GM20431 (cell line): ENCODE data around the gene ZNF516.

Experiments used
- in situ Hi-C: fragments of 300-500 bp; cut with MseI, MboI; formaldehyde crosslinking; loops from one replicate; pipeline ENCODE4 v1.15.0; 2020; ENCODE audit warnings: low sequenced_read_pairs; ENCODE audit not compliant: unreplicated experiment

ZNF516 gene

DNA sequence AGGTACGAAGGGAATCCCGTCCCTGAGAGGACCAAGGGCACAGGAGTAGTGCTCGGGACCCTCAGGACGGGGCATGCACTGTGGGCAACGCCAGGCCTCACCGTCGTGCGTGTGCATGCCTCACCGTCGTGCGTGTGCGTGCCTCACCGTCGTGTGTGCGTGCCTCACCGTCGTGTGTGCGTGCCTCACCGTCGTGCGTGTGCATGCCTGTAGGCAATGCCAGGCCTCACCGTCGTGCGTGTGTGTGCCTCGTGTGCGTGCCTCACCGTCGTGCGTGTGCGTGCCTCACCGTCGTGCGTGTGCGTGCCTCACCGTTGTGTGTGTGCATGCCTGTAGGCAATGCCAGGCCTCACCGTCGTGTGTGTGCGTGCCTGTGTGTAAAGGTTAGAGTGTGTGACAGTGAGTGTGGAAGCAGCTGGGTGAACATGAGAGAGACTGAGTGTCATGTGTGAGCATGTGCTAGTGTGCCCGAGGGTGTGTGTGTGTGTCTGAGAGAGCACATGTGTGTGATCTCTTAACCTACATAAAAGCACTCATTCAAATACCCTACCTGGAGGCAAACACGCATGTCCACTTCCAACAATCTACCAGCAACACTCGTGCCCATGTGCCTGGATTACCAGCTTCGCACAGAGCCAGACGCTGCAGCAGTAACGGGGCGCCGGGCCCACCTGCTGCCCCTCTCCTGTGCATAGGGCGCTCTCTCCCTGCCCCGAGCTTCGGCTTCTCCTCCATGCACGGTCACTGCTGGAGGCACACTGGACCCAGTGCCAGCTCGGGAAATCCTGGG is 36.3 kb downstream of the ZNF516 start:
- in situ Hi-C loops: no loop called here

DNA sequence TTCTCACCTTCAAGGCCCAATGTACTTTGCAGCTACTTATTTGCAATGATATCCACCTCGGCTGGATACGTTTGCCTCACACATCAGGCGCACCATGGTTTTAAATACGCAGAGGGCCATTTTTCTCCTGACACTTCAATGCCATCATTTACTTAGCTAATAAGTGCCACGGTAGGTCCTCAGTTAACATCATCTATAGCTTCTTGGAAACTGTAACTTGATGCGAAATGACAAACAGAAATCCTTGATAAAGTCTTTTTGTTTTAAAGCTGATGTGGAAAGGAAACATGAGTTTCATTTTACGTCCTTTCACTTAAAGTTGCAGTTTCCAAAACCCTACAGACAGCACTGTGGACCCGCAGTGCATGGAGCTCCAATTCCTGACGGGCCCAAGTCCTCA is 37.1 kb downstream of the ZNF516 start:
- in situ Hi-C loops: no loop called here

DNA sequence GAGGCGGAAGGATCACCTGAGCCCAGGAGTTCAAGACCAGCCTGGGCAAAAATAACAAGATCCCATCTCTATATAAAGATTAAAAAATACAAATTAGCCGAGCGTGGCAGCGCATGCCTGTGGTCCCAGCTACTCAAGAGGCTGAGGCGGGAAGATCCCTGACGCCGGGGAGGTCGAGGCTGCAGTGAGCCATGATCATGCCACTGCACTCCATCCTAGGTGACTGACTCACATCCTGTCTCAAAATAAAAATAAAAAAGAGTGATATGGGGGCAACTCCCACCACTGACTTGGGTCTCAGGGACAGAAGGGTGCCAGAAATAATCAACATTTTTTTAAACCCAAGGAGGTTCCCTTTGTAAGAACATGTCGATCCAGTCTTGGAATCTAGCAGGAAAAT is 37.6 kb downstream of the ZNF516 start:
- in situ Hi-C loops: no loop called here

DNA sequence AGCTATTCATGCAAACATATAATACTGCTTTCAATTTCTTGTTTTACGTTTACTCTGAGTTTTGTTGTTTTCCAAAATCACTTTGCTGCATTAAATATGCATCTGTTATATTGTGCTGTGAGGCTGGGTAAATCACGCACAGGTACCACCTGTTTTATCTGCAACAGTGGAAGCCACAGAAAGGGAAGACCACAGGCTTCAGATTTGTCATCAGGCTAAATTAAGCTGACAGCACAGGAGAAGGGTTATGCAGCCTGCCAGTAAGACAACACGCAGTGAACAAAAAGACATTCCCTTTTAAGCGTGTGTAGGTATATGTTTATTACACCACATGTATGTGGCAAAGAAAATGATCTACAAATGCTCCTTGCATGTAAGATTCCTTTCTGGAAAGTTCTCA is 38.2 kb downstream of the ZNF516 start:
- in situ Hi-C loops: no loop called here

DNA sequence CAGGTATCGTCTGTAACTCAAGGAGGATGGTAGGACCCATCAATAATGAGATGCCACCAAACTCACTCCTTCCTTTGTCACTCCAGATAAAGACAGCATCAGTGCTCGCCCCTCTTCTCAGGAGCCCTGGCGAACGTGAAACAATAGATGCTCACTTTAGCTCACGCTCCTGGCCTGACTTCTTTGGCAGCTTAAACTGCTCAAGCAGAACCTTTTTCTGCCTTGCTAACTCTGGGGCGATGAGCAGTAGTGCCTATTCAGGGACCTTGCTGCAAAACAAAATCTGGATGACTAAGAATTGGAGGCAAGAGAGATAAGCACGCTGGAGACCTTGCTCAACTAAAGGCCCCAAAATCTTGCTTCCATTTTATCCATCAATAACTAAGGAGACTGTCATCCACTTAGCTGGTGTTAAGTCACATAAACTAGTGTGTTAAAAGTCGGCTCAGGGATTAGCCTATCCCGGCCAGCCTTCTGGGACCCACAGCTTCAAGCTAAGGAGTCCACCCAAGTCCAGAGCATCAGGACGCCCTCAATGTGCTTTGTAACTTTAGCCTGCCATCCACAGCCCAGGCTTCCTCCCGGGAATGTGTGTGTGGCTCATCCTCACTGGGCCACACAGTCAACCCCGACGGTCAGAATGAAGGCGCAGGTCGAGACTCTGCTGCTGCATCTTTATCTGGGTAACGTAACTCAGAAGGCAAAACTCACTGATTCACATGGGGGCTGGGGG is 38.9 kb downstream of the ZNF516 start:
- in situ Hi-C loops: no loop called here

DNA sequence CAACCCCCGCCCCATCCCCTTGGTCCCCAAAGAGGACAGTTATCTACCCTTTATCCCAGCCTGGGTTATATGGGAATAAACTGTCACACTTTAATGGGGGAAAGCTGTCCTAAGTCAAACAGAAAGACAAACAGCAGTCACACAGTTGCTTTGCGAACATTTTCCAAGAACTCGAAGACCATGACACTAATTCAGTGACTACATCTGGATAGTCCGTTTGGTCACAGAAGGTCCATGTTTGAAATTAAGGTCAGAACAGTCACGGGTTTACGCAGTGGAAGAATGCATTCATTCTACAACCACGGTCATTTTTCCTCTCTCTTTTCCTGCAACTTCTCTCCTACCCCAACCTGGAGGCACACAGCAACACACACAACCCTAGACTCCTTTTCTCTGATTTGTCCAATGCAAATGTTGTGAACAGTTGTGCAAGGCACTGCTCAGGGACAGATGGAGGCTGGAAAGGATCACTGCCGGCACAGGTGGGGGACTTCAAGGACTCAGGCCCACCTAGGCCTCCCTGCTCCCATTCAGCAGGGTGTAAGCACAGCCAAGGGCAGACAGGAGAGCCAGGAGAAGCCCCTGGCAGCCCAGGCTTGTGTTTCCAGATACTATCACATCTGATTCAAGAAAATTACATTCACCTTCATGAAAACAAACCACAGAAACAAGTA is 39.9 kb downstream of the ZNF516 start:
- in situ Hi-C loops: no loop called here

DNA sequence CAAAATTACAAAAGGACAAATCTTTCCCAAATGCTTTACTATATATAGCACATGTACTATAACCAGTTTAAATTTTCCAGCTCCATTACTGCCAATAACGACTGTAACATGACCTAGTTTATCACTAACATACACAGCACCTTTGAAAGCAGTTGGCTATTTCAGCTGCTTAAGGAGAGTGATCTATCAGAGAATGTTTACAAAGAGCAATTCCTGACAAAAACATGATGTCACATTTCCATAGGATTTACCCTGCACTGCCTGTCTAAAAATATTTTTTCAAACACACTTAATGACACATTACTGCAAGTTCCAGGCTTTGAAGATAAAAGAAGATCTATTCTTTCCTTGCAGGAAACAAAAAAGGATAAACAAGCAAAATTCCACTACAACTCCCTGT is 40.6 kb downstream of the ZNF516 start:
- in situ Hi-C loops: no loop called here

DNA sequence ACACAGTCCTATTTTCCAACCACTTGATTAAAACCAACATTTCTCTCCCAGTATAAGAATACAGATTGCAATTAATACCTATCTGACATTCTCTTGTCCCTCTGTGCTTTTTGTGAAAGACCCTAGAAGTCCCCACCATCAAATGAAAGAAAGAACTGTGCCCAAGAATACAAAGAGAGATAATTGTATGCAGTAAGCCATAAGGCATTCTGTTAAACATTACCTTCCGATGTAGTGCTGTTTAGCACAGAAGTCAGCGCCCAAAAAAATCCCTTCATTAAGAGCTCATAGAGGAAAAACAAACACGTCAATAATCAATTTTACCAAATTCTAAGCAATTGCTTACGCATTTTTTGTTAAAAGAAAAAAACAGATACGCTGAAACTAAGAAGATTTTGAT is 41.1 kb downstream of the ZNF516 start:
- in situ Hi-C loops: no loop called here

DNA sequence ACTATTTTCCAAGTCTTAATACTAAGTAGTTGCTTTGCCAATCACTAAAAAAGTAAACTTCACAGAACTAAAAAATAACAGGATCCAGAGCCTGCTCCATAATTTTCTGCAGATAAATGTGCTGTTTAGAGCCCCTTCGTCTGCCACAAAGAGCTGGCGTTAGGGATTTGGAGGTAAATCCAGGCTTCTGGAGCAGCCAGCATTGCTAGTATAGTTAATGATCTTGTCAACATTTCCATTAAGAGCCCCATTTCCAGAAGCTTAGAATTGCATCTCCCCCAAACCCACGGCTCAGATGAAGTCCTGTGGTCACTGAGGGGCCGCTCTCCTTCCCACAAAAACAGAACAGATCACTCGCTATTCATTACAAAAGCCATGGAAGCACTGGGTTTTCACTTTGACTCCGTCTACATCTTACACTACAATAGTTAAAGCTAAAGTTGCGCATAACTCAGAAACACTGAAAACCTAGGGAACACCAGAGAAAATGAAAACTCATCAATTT is 41.9 kb downstream of the ZNF516 start:
- in situ Hi-C loops: no loop called here

DNA sequence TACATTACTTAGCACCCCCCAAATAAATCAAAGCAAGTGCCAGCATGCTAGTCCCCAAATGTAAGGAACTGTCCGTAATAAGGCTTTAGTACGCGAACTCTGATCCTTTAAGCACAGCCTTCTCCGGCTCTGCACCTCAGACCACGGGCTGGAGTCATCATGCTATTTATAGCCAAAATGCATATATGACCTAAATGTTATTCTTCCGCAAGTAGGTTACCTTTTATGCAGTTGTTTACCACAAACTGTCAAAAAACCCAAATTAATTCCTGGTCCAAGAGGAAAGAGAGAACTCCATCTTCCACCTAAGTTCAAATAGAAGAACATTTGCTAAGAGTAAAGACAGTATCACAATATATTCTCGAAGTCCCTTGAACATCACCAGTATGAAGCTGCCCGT is 42.7 kb downstream of the ZNF516 start:
- in situ Hi-C loops: no loop called here

DNA sequence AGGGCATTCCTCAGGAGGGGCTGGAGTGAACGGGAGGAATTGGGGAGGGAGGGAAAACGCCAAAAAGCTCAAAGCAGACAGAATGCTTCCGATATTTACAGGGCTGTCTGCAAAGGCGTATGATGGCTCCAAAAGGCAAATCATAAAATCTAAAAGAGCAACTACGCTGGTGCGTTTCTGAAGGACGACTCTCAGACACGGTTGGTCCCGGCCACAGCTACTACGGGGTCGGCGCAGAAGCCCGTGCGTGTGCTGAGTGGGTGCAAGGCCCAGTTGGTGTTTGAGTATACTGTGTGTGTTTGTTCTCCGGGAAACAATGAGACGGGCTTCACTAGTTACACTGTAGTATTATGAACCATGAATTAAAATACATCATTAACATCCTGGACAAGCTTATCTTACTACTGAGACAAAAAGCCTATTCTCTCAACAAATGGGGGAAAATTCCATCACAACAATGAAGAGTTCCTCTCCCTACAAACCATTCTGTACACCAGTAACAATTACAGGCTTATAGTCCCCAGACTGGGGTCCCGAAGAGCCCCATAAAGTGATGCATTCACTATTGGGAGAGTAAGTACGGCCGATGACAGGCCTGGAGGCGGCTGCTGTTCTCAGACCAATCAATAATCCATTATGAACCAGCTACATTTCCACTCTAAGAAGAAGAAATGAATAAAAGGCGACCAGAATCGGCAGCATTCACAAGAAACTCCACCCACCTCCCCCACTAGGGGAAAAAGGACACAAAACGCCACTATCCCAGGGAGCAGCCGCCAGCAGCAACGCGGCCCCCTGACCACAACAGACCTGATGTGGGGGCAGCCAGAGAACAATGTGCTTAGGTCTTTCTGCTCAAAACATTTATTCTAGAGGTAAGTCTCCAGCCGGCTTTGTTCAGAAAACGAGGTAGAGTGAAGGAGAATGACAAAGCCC is 43.4 kb downstream of the ZNF516 start:
- in situ Hi-C loops: no loop called here

DNA sequence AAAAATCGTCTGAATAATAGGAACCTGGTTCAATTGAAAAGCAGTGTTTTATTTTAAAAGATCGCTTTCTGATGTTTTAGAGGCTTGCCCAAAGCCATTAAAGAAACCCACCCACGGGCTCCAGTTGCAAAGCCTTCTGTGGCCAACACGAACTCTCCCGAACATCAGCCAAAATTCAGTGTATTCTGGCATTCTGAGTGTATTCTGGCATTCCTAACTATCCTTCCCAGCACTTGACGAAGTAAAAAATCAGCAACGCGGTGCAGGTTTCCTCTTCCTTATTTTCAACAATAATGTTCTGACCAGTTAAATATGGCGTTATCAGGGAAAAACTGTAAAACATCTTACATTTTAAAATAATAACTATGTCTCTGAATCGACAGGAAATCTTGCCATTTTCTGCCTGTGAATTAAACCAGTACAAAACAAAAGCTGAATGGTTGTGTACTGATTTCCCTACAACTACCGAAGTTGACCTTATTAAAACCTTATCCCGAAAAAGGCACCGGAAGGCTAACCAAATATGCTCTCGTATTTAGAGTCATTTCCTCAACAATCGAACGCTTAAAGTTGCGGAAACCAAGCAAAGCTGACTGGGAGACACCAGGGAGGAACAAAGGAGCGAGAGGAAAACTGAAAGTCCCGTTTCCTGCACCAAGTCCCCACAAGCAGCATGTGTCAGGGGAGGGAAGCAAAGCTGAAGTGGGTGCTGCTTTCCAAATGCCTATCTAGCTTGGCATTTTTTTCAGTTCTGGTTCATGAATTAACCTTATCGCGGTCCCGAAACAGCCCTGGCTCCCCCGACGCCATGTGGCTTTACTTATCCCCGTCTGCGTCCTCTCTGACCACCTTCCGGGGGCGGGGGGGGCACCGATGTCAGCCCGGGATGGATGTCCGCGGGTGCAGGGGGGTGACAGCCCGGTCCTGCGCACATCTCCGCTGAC is 44.3 kb downstream of the ZNF516 start:
- in situ Hi-C loops: no loop called here

DNA sequence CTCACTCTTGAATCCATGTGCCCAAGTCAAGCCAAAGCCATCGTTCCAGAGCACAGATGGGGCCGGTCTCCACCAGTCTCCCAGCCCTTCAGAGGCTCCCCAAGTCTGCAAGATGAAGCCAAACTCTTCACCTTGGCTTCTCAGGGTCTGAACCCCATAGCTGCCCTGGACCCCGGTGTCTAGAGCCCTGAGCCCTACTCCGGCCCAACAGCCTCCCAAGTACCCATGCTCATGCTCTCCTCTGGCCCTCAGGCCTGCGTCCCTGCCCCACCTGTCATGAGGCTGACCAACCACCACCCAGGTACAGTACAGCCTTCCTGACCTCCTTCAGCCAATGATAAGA is 46.0 kb downstream of the ZNF516 start:
- in situ Hi-C loops: no loop called here

DNA sequence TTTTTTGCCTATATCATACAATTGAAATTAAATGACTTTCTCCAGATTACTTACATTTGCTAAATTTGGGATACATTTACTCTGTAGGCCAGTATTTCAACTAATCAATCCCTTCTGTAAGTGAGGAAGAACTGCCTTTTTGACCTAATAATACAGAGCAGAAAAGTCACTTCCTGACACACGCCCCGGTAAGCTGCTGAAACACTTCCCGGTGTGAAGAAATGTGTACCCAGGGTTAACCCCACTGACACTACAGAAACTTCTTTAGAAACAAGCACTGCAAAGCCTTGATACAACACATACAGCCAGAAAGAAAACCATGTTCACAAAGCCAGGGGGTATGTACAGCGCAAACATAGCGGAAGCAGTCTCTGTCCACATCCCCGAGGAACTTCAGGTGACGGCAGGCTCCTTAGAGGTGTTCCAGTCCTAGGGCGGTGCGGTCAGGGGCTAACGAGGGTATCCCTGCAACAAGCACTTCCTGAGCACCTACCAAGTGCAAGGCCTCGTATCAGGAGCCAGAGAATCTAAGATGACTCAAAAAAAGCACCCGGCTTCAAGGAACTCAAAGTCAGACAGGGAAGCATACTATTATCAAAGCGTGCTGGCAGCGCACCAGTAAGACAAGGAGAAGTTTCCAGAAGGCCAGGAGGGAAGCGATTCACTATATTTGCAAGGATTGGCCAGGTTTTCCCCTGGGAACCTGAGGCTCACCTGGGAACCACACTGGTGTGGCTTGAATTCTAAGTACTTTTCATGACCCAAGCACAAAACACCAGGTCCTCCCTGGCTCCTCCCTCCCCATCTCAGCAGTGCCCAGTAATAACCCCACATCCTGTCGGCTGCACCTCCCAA is 46.6 kb downstream of the ZNF516 start:
- in situ Hi-C loops: no loop called here

DNA sequence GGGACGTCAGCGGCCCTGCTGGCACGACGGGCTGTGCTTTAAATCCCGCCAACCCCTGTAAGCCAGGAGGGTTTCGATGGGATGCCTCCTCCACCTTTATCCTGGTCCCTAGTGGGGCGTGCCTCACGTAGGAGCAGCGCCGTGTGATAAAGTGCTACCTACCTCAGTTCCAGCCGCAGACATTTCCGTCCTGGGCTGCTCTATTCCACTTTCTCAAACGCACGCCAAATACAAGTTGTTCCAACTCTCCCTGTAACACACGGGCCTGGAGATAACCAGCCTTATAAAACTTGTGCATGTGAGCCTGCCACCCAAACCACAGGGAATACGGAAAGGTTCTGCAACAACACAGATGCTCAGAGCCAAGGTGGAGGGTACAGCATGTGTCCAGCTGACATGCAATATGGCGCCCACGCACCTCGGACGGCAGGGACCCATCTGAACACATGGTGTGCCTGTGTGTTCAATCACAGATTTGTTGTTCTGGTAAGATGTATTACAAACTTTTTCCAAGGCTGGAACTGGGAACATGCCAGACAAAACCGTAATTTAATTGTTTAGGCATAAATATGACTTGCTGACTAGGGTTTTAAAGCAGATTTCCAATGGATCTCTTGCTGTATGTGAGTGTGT is 47.7 kb downstream of the ZNF516 start:
- in situ Hi-C loops: no loop called here

DNA sequence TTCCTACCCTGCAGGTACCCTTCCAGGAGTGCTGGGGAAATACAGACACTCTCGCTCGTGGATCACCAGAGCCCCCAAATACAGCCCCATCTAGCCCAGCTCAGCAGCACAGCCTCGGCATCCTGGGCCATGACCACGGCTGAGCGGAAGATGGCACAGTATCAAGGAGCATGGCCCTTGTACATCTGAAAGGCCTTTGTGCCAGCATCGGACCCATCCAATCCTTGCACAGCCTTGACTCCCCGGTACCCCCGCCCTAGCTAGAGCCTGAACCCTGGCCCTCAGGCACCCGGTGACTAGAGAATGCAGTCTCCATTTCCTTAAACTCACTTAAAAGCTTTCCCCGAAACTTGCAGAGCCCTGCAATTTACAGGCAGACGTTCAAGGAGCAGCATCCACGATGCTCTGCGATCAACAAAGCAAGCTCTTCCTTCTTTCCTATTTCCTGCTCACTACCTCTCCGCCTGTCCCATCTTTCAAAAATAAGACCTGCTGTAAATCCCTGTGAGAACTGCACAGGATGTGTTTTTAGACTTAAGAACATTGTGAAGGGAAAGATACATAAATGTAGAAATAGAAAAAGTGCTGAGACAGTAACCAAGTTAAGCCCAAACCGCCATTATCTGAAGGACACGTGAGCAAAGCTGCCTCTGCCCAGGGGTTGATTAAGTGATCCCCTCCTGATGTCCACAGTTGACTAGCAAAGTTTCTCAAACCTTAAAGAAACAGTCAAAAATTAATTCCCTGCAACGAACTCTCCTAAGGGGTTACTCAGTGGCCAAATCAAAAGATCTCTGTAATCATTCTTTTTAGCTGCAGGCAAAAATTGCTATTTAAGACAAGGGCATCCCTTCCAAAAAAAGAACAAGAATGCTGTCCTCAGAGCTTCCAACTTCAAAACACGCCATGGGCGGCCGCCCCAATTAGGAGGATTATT is 48.5 kb downstream of the ZNF516 start:
- in situ Hi-C loops: no loop called here
